Activated CD4-positive, alpha-beta T cell treated with anti-CD3 and anti-CD28 coated beads, Interleukin-2, Interleukin-6, amounts not matched to agents 100 ng/mL and 50 ng/mL, durations not matched to agents 16 hours and 8 hours (primary cell): ENCODE measurements around the gene DRD4.
"Not testable (repeated sequence)": the region's sequence is repeated elsewhere in the genome, so short reads cannot be mapped to it uniquely, and the experiment has no call there.

ENCODE experiments used
- DNase-seq: peaks from one replicate; pipeline ENCODE4 v3.0.0-alpha.2; 2020

The DRD4 gene

GRCh38 chr11:645536-645935 is 8.5 kb downstream of the DRD4 start:
- no peak for DNase-seq

GRCh38 chr11:646214-646613 is 9.1 kb downstream of the DRD4 start:
- no peak for DNase-seq

GRCh38 chr11:647672-648158 is 10.6 kb downstream of the DRD4 start:
- not testable (repeated sequence) for DNase-seq

GRCh38 chr11:650482-650881 is 13.4 kb downstream of the DRD4 start:
- no peak for DNase-seq

GRCh38 chr11:653136-653535 is 16.1 kb downstream of the DRD4 start:
- DNase-seq = not testable (repeated sequence)

GRCh38 chr11:653837-654236 is 16.8 kb downstream of the DRD4 start:
- no peak for DNase-seq

- not testable (repeated sequence) for DNase-seq
These were observed 17.4 kb downstream of the DRD4 start for GRCh38 chr11:654444-654843.

GRCh38 chr11:655036-655726 is 18.1 kb downstream of the DRD4 start:
- DNase-seq = no peak

GRCh38 chr11:656426-656825 is 19.4 kb downstream of the DRD4 start:
- DNase-seq = no peak

GRCh38 chr11:656866-657265 is 19.8 kb downstream of the DRD4 start:
- no peak for DNase-seq

GRCh38 chr11:657691-658126 is 20.6 kb downstream of the DRD4 start:
- no peak for DNase-seq

- DNase-seq = no peak
These were observed 22.5 kb downstream of the DRD4 start for GRCh38 chr11:659532-660085.

- DNase-seq = no peak
These were observed 23.2 kb downstream of the DRD4 start for GRCh38 chr11:660281-660680.

- no peak for DNase-seq
These were observed 23.8 kb downstream of the DRD4 start for GRCh38 chr11:660681-661444.

GRCh38 chr11:662689-663274 is 25.7 kb downstream of the DRD4 start:
- peak; percentile 43 for DNase-seq

GRCh38 chr11:665062-665703 is 28.1 kb downstream of the DRD4 start:
- DNase-seq = no peak

GRCh38 chr11:665704-666281 is 28.7 kb downstream of the DRD4 start:
- DNase-seq = no peak

GRCh38 chr11:673866-674265 is 36.8 kb downstream of the DRD4 start:
- no peak for DNase-seq

- DNase-seq = no peak
These were observed 37.3 kb downstream of the DRD4 start for GRCh38 chr11:674406-674805.

- no peak for DNase-seq
These were observed 41.2 kb downstream of the DRD4 start for GRCh38 chr11:678297-678696.

- DNase-seq = no peak
These were observed 42.5 kb downstream of the DRD4 start for GRCh38 chr11:679271-680207.

- DNase-seq = no peak
These were observed 43.4 kb downstream of the DRD4 start for GRCh38 chr11:680476-680875.
